Left renal pelvis (tissue), 4 donors: ENCODE results near the gene SCYL1. TPM values are rescaled to one million over a fixed set of nuclear protein-coding genes. Genes with fewer than 3 reads are reported as not detected.

ENCODE experiments used
- DNase-seq, 4 donors: peaks; one replicate each; pipeline ENCODE4 v3.0.0-alpha.2; 2013; ENCODE audit warnings: low read depth in 4 of 4, low spot score in 3 of 4
- polyA plus RNA-seq, 4 donors: library from polyadenylated mRNA; unstranded; fragments of 120-200 nt; gene quantifications; one replicate each; pipeline ENCODE4 v1.2.1, GENCODE V29; 2013; ENCODE audit not compliant: insufficient read length in 4 of 4

The SCYL1 gene
- polyA plus RNA-seq, 4 donors = 58.6 to 83.9 (median 59.5) TPM

DNA sequence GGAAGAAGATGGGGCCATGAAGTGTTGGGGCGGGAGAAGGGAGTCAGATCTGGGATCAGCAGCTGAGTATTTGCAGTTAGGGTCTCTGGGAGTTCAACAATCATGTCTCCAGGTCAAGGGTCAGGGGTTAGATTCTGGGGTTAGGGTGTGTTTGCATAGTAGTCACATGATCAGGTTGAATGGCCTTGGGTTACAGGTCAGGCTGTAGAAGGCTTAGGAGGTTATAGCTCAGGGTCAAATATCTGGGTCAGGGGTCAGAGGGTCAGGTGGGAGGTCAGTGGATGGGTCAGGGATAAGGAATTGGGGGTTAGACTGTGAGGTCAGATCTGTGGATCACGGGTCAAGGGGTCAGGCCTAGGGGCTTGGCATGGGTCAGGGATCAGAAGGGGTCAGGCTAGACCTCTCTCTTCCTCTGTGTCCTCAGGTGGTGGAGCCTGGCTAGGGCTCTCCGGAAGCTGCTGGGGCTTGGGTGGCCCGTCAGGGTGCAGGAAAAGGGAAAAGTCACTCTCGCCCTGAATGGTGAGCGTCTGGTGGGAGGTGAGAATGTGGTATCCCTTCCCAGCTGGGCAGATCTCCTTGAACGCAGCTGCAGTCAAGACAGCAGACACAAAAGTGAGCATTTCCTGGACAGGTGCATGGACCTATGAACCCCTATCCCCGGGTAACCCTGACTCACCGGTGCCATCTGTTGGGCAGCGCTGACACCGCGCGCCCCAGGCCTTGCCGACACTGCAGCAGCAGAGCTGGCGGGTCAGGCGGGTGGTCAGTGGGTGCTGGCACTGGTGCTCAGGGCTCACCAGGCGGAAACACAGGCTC is 26.9 kb downstream of the SCYL1 start:
- DNase-seq = no peak

DNA sequence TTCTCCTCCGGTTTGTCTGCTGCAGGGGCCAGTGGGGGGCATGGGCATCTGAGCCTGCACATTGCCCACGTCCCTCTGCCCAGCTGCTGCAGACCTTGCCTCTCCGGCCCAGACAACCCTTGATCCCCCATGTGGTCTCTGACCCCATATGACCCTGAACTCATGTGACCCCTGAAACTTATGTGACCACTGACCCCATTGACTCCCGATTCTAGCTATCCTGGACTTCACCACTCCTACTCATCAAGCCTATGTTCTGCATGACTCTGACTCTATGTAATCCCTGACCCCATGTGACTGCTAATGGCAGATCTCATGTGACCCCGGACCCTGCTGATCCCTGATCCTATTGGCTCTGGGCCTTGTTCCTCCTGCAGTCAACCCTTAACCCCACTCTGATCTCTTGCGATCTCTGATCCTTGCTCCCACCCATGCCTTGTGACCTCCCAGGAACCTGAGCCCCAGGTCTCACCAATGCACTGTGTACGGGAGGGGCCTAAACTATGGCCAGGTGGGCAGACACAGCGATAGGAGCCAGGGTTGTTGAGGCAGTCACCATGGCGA is 27.6 kb downstream of the SCYL1 start:
- no peak for DNase-seq

DNA sequence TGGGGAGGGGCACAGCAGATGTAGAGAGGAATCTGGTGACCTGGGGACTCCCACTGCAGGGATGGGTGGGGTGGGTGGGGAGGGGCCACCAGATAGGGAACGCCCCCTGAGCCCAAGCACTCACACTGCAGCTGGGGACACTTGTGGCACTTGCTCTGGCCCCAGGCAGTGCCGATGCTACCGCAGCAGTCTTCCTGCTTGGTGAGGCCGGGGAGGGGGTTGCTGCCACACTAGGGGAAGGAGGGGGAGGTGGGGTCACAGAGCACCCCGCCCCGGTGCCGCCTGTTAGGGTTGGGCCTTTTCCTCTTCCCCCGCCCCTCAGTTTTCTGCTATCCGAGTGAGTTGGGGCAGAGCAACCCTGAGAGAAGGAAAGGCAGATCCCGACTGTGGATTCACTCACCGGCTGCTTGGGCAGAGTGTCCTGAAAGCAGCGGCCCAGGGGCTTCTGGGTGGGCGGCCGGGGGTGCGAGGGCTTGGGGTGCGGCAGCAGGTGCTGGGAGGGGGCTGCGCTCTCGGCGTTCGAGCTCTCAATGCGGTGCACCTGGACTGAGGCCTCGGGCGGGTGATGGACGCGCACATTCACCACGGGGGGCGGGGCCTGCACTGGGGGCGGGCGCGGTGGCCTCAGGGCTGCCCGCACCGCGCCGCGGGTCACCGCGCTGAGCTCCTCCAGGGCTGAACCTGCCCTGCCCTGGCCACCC is 28.6 kb downstream of the SCYL1 start:
- DNase-seq = no peak

DNA sequence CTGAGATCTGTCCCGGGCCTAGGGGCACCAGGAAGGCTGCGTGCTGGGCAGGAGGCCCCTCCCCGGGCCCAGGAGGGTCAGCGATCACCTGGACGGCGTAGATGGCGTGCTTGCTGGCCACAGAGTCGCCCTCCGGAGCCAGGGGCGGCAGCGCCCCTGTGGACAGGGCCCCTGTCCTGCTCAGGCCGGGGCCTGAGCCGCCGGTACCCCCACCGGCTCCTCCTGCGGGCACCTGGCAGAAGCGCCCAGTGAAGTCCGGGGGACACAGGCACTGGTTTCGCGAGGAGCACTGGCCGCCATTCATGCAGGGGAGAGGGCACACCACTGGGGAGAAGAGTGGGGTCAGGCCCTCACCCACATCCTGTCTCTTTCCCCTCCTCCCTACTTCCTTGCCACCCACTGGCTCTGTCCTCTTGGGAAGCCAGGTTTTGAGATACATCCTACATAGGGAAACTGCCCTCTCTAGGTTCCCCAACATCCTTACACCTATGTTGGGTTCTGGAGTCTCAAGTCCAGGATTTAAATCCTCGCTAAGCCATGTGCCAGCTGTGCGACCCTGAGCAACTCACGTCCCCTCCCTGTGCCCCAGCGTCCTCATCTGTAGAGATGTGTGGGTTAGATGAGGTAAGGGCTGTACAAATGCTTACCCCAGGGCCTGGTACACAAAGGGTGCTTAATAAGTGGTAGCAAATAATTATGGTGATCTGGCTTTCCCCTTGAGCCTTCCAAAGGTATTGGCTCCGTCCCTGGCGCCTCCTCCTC is 29.4 kb downstream of the SCYL1 start:
- no peak for DNase-seq

DNA sequence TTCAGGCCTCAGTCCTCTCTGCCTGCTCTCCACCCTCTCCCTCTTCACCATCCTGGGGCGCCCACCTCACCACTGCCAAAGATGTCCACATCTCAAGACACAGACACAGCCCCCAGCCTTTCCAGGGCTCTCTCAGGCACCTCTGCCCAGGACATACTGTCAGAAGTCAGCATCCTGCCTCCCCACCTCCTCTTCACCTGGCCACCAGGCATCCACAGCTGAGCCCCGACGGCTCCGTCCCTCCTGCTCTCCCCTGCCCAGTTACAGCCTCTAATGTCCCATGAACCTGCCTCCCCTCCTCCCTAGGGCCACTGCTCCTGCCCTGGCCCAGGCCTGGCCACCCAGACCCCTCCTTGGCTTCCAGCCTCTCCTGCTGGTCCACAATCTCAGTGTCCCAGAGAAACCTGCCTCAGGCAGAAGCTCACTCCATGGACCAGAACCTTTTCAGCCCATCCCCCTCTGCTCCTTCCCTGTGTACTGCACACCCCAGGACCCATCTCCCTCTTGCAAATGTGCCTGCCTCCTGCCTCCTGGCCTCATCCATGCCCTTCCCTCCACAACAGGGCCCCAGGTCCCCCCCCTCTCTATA is 30.1 kb downstream of the SCYL1 start:
- no peak for DNase-seq

DNA sequence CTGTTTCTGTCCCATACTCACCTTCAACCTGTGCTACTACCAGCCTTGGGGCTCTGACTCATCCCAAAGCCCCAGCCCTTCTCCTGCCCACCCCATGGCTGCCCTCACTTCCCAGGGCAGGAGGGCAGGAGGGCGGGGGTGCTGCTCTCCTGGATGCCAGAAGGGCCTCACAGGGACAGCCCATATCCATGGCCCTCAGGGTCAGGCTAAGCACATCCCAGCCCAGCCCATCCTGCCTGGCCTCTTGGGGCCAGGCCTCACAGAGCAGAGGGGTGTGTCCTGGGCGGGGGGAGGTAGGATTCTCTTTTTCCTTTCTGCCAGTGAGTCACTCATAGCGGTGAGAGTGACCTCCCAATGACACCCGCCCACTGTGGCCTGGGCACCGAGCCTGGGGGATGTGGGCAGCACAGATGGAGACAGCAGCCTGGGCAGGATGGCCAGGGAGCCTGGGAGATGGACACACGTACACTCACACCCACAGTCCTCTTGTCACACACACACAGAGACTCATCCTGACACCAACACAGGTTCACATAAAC is 30.9 kb downstream of the SCYL1 start:
- no peak for DNase-seq

DNA sequence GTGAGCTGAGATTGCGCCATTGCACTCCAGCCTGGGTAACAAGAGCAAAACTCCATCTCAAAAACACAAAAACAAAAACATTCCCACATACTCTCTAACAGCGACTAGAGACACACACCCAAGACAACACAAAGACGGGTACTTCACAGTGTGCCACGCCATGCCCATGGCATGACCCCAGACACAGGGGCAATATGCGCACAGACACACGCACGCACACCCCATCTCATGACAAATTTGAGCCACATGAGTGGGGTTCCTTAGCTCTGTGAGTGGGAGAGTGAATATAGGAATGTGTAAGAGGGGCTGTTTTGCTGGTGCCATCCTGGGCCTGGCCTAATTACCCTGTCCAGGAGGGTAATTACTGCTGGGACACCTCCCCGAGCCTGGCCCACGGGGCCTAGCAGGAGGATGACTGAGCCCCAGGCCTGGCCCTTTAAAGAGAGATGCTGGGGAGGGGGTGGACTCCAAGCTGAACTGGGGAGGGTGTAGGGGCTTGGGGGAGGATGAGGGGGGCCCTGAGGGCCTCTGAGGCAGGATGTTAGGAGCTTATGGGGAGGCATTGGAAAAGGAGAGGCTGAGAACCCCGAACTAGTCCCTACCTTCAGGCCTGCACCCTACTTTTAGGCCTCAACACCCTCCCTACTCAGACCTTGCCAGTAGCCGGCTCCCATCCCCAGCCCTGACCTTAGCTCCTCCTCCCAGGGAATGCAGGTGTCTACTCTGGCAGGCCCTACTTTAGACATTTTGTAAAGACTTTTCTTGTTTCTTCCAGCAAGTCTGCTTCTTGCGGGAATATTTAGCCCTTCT is 31.8 kb downstream of the SCYL1 start:
- DNase-seq = no peak

DNA sequence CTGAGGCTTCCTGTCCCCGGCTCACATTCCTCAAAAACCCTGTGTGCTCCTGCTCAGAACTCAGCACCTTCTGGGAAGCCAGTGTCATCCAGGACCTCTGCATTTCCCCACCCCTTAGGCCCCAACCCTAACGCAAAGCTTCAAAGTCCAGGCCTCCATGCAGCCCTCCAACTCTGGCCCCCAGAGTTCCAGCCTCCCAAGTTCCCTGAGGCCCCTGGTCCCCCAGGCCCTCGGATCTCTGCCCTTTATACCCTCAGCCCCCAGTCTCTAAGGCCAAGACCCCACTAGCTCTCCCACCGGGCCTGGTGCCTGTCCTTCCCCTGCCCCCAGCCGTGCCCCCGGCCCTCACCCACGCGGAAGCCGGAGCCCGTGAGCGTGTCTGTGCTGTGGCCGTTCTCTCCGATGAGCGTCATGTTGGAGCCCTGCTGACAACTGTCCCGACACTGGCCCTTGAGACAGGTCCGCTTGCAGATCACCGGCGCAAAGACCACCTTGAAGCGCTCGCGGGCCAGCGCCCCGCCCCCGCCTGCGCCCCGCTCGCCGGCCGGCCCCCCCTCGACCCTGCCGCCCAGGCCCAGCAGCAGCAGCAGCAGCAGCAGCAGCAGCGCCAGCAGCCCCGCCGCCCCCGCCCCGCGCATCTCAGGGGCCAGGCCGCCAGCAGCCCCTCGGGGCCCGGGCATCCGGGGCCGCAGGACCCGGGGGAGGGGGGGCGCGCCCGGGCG is 32.6 kb downstream of the SCYL1 start:
- no peak for DNase-seq

DNA sequence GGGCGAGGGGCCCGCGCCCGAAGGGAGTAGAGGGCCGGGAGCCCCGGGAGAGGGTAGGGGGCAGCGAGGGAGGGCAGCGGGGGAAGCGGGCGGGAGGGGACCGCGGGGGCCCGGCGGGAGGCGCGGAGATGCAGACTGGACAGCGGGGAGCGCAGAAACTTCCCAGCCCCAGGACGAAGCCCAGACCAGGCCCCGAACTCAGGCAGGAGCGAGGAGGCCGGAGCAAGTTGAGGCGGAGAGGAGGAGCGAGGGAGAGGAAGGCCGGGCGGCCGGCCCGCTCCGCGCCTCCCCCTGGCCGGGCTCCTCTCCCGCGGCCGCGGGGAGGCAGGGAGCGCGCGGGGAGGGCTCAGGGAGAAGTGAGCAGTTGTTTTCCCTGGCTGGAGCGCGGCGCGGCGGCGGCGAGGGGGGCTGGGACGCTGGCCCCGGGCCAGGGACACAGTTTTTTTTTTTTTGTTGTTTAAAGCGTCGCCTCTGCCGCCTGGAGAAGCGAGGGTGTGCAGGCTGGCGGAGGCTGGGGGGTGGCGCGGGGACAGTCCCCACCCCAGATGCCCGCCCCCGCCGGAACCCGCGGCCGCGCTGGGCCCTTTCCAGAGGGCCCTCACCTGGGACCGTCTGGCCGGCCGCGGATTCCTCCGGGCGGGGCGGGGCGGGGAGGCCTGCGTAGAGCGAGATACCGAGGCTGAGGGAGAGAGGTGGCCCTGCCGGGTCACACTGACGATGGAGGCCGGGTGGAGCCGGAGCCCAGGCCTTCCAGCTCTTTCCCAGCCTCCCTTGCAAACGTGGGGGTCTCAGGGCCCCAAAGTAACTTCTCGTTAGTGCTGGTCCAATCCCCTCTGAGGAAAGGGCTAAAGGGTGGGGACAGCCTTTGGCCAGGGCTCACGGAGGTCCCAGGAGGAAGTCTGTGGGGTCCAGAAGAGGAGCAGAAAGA is 33.4 kb downstream of the SCYL1 start, which contains the start of gene LTBP3:
TSS of gene LTBP3 (minus strand) at position 358 of the 928 bp plus-strand sequence. CDS start 400 bp downstream, outside the sequence.
- DNase-seq = no peak

DNA sequence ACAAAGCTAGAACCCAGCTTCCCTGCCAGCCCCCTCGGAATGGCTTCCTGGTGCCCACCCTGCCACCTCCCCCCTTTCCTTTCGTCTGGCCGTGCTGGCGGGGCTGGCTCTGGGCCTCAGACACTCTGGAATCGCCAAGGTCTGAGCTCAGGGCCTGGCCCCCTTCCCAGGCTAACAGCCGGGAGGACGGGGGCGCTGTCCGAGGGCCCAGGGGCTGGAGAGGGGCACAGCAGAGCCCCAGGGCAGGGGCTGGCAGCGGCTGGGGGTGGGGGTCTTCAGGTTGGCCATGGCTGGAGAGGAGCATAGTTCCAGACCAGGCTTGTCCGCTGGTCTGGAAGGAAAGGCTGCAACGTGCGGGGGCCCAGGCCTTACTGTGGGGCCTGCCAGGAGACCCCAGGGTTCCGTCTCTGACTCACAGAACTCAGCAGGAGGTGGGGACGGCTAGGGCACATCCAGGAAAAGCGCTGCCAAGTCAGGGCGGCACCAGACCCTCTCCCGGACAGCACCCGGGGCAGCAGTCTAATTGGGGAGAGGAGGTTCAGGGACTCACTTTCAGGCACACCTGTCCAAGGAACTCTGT is 34.1 kb downstream of the SCYL1 start:
- DNase-seq = no peak

DNA sequence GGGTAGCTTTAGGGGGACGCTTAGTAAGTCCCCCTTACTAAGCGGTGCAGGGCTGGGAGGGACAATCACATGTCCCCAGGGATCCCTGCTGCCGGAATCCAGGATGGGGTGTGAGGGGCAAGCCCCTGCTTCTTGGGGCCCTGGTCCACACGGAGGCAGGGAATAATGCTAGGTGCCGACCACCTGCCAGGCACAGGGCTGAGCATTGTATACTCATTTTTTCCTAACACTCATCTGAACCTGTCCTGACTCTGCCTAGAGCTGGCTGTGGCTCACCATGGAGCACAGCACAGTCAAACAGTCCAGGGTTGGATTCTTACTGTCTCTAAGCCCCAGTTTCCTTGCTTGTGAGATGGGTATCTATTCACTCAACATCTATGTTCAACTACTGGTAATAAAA is 34.7 kb downstream of the SCYL1 start:
- no peak for DNase-seq

DNA sequence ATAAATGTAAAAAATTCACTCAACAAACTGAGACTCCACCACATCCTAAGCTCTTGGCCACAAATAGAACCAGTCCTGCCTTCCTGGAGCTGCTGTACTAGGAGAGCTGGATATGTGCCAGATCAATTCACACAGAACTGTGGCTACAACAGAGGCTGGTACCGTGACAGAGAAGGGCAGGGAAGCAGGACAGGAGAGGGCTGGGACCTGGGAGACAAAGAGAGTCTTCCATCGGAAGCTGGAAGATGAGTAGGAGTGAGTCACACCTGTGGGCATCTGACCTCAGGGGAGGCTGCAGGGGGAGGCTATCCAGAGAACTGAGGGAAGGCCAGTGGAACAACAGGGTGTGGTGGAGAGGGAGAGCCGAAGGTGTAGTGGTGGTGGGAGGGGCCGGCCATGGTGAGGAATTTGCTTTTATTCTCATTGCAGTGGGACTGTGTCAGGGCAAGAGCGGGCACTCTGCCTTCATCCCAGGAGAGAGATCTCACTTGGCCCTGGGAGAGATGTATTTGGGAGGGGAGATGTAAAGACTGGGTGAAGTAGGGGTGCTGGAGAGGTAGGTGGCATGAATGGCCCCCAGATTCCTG is 35.2 kb downstream of the SCYL1 start:
- no peak for DNase-seq

DNA sequence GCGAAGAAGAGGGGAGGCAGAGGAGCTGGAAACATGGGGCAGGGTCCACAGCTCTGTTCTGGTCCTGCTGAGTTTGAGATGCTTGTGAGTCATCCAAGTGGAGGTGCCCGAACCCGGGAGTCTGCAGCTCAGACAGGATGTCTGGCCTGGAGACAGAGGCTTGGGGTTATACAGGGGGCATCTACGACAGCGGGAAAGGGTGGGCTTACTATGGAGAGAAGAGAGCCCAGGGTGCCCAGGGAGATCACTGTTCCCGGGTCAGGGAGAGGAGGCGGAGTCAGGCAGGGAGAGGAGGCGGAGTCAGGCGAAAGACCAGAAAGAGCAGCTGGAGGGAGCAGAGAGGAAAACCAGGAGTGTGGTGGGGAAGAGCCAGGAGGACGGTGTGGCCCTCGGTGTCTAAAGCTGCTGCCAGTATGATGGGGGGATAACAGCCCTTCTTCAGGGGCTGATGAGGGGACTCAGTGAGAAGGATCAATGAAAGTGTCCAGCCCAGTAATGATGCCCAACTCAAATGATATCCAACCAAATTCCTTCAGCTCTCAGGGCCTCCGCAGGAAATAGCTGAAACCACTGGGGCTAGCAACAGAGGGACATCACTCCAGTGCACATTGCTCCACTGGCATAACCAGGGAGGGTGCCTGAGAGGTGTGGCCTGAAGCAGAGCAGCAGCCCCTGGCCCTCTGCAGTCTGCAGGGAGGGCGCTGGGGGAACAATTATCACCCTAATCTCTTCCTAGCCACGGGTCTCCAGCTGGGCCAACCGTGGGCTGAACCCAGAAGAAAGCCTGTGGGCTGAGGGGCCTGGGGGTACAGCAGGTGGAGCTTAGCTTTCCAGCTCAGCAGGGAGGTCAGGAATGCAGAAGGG is 35.9 kb downstream of the SCYL1 start:
- DNase-seq = no peak

DNA sequence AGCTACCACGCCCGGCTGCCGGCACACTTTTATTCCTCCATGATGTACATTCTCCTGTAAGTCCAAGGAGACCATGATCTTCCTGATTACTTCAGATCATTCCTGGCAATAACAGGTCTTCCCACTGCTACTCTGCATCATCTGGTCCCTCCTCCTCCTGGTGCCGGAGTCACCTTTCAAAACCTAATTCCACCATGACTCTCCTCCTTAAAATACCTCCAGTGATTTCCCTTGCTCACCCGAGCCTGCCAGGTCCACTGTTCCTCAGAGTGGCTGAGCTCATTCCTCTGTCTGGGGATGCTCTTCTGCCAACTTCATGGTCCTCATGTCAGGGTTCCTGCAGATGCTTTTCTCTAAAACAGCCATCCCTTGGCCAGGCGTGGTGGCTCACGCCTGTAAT is 37.1 kb downstream of the SCYL1 start:
- DNase-seq = no peak

DNA sequence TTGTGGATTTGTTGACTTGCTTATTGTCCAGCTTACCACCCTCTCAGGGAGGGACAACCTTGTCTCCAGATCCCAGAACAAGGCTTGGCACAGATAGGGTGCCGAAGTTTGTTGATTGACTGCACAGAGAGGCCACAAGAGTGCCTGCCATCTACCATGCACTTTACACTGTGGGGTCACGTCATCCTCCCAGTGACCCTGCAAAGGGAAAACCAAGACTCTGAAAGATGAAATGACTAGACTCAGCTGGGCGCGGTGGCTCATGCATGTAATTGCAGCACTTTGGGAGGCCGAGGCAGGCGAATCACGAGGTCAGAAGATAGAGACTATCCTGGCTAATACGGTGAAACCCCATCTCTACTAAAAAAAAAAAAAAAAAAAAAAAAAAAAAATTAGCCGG is 37.9 kb downstream of the SCYL1 start:
- no peak for DNase-seq

DNA sequence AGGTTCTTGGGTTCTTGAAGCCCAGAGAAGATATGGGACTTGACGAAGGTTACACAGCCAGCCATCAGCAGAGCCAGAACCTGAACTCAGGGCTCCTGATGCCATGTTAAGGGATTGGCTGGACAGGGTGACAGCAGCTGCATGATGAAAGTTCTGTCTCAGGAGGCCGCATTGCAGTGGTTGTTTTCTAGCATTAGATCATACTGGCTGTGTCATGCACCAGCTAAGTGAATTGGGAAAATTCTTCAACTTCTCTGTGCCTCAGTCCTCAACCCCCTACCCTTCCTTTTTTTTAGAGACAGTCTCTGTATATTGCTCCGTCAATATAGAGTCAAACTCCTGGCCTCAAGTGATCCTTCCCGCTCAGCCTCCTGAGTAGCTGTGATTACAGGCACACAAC is 38.7 kb downstream of the SCYL1 start:
- DNase-seq = no peak
